Neural progenitor cell (in vitro differentiated cells): Measurements from ENCODE around the gene CACNA1D.

ENCODE experiments used
- CTCF ChIP-seq: fragments of 200-600 bp; sonication (generic); IDR thresholded peaks from 2 replicates; pipeline ENCODE4 v1.5.1; 2017; ENCODE audit warnings: antibody characterized with exemption, mild to moderate bottlenecking
- EZH2 ChIP-seq: fragments of 200-600 bp; sonication (generic); IDR thresholded peaks from 2 replicates; pipeline ENCODE4 v1.6.1; 2017; ENCODE audit warnings: antibody characterized with exemption, mild to moderate bottlenecking, moderate library complexity
- EZH2phosphoT487 ChIP-seq: fragments of 200-600 bp; sonication (generic); IDR thresholded peaks from 2 replicates; pipeline ENCODE4 v1.6.1; 2017; ENCODE audit warnings: antibody characterized with exemption

- TF ChIP-seq EZH2: no peak
- no peak for TF ChIP-seq CTCF
- TF ChIP-seq EZH2phosphoT487: no peak
Observed at GRCh38 chr3:53750253-53751210, 256.1 kb downstream of the CACNA1D start.
